HFFc6 (cell line): ENCODE measurements around the gene AP1S3. TPM values are rescaled to one million over a fixed set of nuclear protein-coding genes. Genes with fewer than 3 reads are reported as not detected.

Source experiments
- DNase-seq: peaks from one replicate; pipeline ENCODE4 v3.0.0-alpha.2; 2018
- H3K27ac Mint-ChIP-seq: 2 replicates; pipeline ENCODE4 v1.8.0; 2020; ENCODE audit warnings: mild to moderate bottlenecking, mixed read lengths
- H3K27me3 Mint-ChIP-seq: 2 replicates; pipeline ENCODE4 v1.8.0; 2021; ENCODE audit warnings: mild to moderate bottlenecking, moderate library complexity, mixed read lengths; ENCODE audit not compliant: insufficient read depth
- H3K36me3 Mint-ChIP-seq: 2 replicates; pipeline ENCODE4 v1.8.0; 2021; ENCODE audit warnings: low read depth, mixed read lengths
- H3K4me1 Mint-ChIP-seq: 2 replicates; pipeline ENCODE4 v1.8.0; 2020; ENCODE audit warnings: low read depth, mixed read lengths
- H3K4me3 Mint-ChIP-seq: 2 replicates; pipeline ENCODE4 v1.8.0; 2020; ENCODE audit warnings: mild to moderate bottlenecking, moderate library complexity, mixed read lengths
- H3K9me3 Mint-ChIP-seq: 2 replicates; pipeline ENCODE4 v1.8.0; 2020; ENCODE audit warnings: mild to moderate bottlenecking, mixed read lengths
- CTCF ChIP-seq: fragments of 200-600 bp; sonication (generic); IDR thresholded peaks from 2 replicates; pipeline ENCODE4 v1.5.0; 2021; ENCODE audit warnings: antibody characterized with exemption, mild to moderate bottlenecking
- total RNA-seq, 6 experiments: library from RNA; stranded (reverse); fragmentation: NEBNext Ultra II Directional; extraction: Animal tissue kit (Norgen Biotek cat#: 25700); gene quantifications; 2 replicates in 1 of 6; 3 replicates in 5 of 6; pipeline ENCODE4 v1.2.3, GENCODE V29; 2021

AP1S3 gene
- total RNA-seq, 6 experiments from 2014 or later = 7.4 to 12.7 (median 9.9) TPM

GRCh38 chr2:223787358-223787757 is 50.0 kb downstream of the AP1S3 start:
- H3K9me3 Mint-ChIP-seq = no peaks in the 10 kb centered on the region
- peaks cover 8% of the 10 kb centered on the region for H3K4me1 Mint-ChIP-seq
- H3K36me3 Mint-ChIP-seq = peaks cover under 1% of the 10 kb centered on the region; the same call in 1 of the 2 replicates
- H3K4me3 Mint-ChIP-seq = no peak overlapping the region
- no peak for DNase-seq
- no peak for TF ChIP-seq CTCF
- H3K27me3 Mint-ChIP-seq = no peaks in the 10 kb centered on the region; the same call in 1 of the 2 replicates
- no peak overlapping the region for H3K27ac Mint-ChIP-seq

- Mint-ChIP-seq H3K27ac (no peak overlapping the region), H3K27me3 (no peaks in the 10 kb centered on the region), H3K4me3 (no peak overlapping the region), H3K9me3 (no peaks in the 10 kb centered on the region), H3K36me3 (no peaks in the 10 kb centered on the region; the same call in 1 of the 2 replicates), H3K4me1 (peaks cover 8% of the 10 kb centered on the region)
- no peak for TF ChIP-seq CTCF
- DNase-seq = no peak
Measured at GRCh38 chr2:223786943-223787342, 50.4 kb downstream of the AP1S3 start.

GRCh38 chr2:223786236-223786635 is 51.1 kb downstream of the AP1S3 start:
- TF ChIP-seq CTCF = no peak
- no peak overlapping the region for H3K4me3 Mint-ChIP-seq
- H3K9me3 Mint-ChIP-seq = no peaks in the 10 kb centered on the region
- no peaks in the 10 kb centered on the region for H3K27me3 Mint-ChIP-seq
- H3K36me3 Mint-ChIP-seq = no peaks in the 10 kb centered on the region; the same call in 1 of the 2 replicates
- H3K27ac Mint-ChIP-seq = no peak overlapping the region
- H3K4me1 Mint-ChIP-seq = peaks cover 8% of the 10 kb centered on the region
- DNase-seq = no peak

GRCh38 chr2:223784221-223784772 is 53.1 kb downstream of the AP1S3 start:
- H3K4me3 Mint-ChIP-seq = no peak overlapping the region
- H3K36me3 Mint-ChIP-seq = no peaks in the 10 kb centered on the region

GRCh38 chr2:223782629-223783028 is 54.8 kb downstream of the AP1S3 start:
- Mint-ChIP-seq H3K4me1 (peaks cover 8% of the 10 kb centered on the region), H3K9me3 (no peaks in the 10 kb centered on the region), H3K27me3 (no peaks in the 10 kb centered on the region), H3K27ac (no peak overlapping the region), H3K36me3 (no peaks in the 10 kb centered on the region), H3K4me3 (no peak overlapping the region)
- DNase-seq = no peak
- no peak for TF ChIP-seq CTCF

More at GRCh38 chr2:223784221-223784772, 53.1 kb downstream of the AP1S3 start:
- H3K27ac Mint-ChIP-seq = no peak overlapping the region
- no peak for DNase-seq
- H3K9me3 Mint-ChIP-seq = no peaks in the 10 kb centered on the region
- peaks cover 8% of the 10 kb centered on the region for H3K4me1 Mint-ChIP-seq
- TF ChIP-seq CTCF = no peak
- no peaks in the 10 kb centered on the region for H3K27me3 Mint-ChIP-seq
